H9 (cell line): ENCODE measurements around the gene LGALS12. TPM values are rescaled to one million over a fixed set of nuclear protein-coding genes. Genes with fewer than 3 reads are reported as not detected.
A peak's percentile ranks its signal among the peaks of the same experiment; 100 is the strongest.

ENCODE experiments used
- DNase-seq: peaks from one replicate; pipeline ENCODE4 v3.0.0-alpha.2; 2017
- H2AFZ ChIP-seq: one replicate; pipeline ENCODE4 v1.6.1; 2013; ENCODE audit warnings: mild to moderate bottlenecking, low read length, control low read depth, moderate library complexity
- H2AK5ac ChIP-seq: 2 replicates; pipeline ENCODE4 v1.6.1; 2013; ENCODE audit warnings: low read length, control low read depth, mixed read lengths; ENCODE audit not compliant: insufficient read length
- H2BK120ac ChIP-seq: one replicate; pipeline ENCODE4 v1.6.1; 2013; ENCODE audit warnings: low read depth, mild to moderate bottlenecking, low read length, control low read depth, inconsistent platforms; ENCODE audit not compliant: poor library complexity, severe bottlenecking
- H2BK12ac ChIP-seq: 2 replicates; pipeline ENCODE4 v1.6.1; 2013; ENCODE audit warnings: low read length, control low read depth, mixed read lengths, low read depth; ENCODE audit not compliant: insufficient read length
- H2BK15ac ChIP-seq: 2 replicates; pipeline ENCODE4 v1.6.1; 2013; ENCODE audit warnings: low read depth, low read length, control low read depth
- H2BK20ac ChIP-seq: one replicate; pipeline ENCODE4 v1.6.1; 2013; ENCODE audit warnings: low read depth, mild to moderate bottlenecking, low read length, control low read depth, inconsistent platforms; ENCODE audit not compliant: poor library complexity, severe bottlenecking
- H2BK5ac ChIP-seq: 2 replicates; pipeline ENCODE4 v1.6.1; 2013; ENCODE audit warnings: low read length, control low read depth, mixed read lengths; ENCODE audit not compliant: insufficient read length
- H3K14ac ChIP-seq: 2 replicates; pipeline ENCODE4 v1.6.1; 2013; ENCODE audit warnings: low read length, control low read depth; ENCODE audit not compliant: insufficient read depth
- H3K18ac ChIP-seq: 2 replicates; pipeline ENCODE4 v1.6.1; 2013; ENCODE audit warnings: low read depth, mild to moderate bottlenecking, mixed read lengths, low read length, control low read depth; ENCODE audit not compliant: insufficient read length
- H3K23ac ChIP-seq: 2 replicates; pipeline ENCODE4 v1.6.1; 2013; ENCODE audit warnings: low read length, control low read depth, mixed read lengths, low read depth; ENCODE audit not compliant: insufficient read length
- H3K23me2 ChIP-seq: 2 replicates; pipeline ENCODE4 v1.6.1; 2013; ENCODE audit warnings: low read depth, mild to moderate bottlenecking, mixed read lengths, low read length, control low read depth; ENCODE audit not compliant: insufficient read length, poor library complexity, severe bottlenecking
- H3K27ac ChIP-seq: 2 replicates; pipeline ENCODE4 v1.5.1; 2013; ENCODE audit warnings: low read length, control low read depth, mixed read lengths, low read depth; ENCODE audit not compliant: insufficient read length
- H3K27me3 ChIP-seq: 2 replicates; pipeline ENCODE4 v1.6.1; 2013; ENCODE audit warnings: low read length, control low read depth, inconsistent platforms; ENCODE audit not compliant: insufficient read depth
- H3K4ac ChIP-seq: 2 replicates; pipeline ENCODE4 v1.6.1; 2013; ENCODE audit warnings: low read depth, mild to moderate bottlenecking, control low read depth, inconsistent platforms, low read length, moderate library complexity
- H3K4me1 ChIP-seq: 2 replicates; pipeline ENCODE4 v1.6.1; 2013; ENCODE audit warnings: low read length, control low read depth, inconsistent platforms; ENCODE audit not compliant: insufficient read depth
- H3K4me2 ChIP-seq: 2 replicates; pipeline ENCODE4 v1.6.1; 2013; ENCODE audit warnings: low read length, control low read depth, mixed read lengths; ENCODE audit not compliant: insufficient read length, insufficient read depth
- H3K56ac ChIP-seq: 2 replicates; pipeline ENCODE4 v1.6.1; 2013; ENCODE audit warnings: low read depth, mild to moderate bottlenecking, mixed read lengths, low read length, control low read depth; ENCODE audit not compliant: insufficient read length
- H3K79me1 ChIP-seq: 2 replicates; pipeline ENCODE4 v1.6.1; 2013; ENCODE audit warnings: low read depth, mild to moderate bottlenecking, moderate library complexity, low read length, control low read depth, inconsistent platforms; ENCODE audit not compliant: insufficient read depth, poor library complexity, severe bottlenecking
- H3K79me2 ChIP-seq: 2 replicates; pipeline ENCODE4 v1.6.1; 2013; ENCODE audit warnings: low read length, control low read depth, inconsistent platforms; ENCODE audit not compliant: insufficient read depth
- H3K9ac ChIP-seq: 2 replicates; pipeline ENCODE4 v1.6.1; 2013; ENCODE audit warnings: low read length, control low read depth, mixed read lengths; ENCODE audit not compliant: insufficient read length; ENCODE audit errors: extremely low read depth
- H3K9me3 ChIP-seq: one replicate; pipeline ENCODE4 v1.6.1; 2013; ENCODE audit warnings: low read depth, low read length, inconsistent platforms; ENCODE audit not compliant: control insufficient read depth
- H3T11ph ChIP-seq: one replicate; pipeline ENCODE4 v1.6.1; 2013; ENCODE audit warnings: mild to moderate bottlenecking, low read length, control low read depth, inconsistent platforms
- H4K20me1 ChIP-seq: one replicate; pipeline ENCODE4 v1.6.1; 2013; ENCODE audit not compliant: control insufficient read depth, insufficient read length, insufficient read depth
- H4K5ac ChIP-seq: 2 replicates; pipeline ENCODE4 v1.6.1; 2013; ENCODE audit warnings: low read depth, mild to moderate bottlenecking, mixed read lengths, low read length, control low read depth; ENCODE audit not compliant: insufficient read length
- H4K8ac ChIP-seq: replicated peaks from 2 replicates; pipeline ENCODE4 v1.6.1; 2013; ENCODE audit warnings: low read length, control low read depth, mixed read lengths, low read depth; ENCODE audit not compliant: insufficient read length
- H4K91ac ChIP-seq: 2 replicates; pipeline ENCODE4 v1.6.1; 2013; ENCODE audit warnings: low read depth, mild to moderate bottlenecking, moderate library complexity, mixed read lengths, low read length, control low read depth; ENCODE audit not compliant: insufficient read length
- H3K27ac Mint-ChIP-seq, 3 experiments: 2 replicates in 2 of 3; 3 replicates in 1 of 3; pipeline ENCODE4 v1.8.0; 2020 to 2021; ENCODE audit warnings: mixed read lengths in 3 of 3, mild to moderate bottlenecking in 1 of 3, moderate library complexity in 1 of 3
- H3K27me3 Mint-ChIP-seq: 2 replicates; pipeline ENCODE4 v1.8.0; 2021; ENCODE audit warnings: low read depth, mild to moderate bottlenecking, moderate library complexity, mixed read lengths
- H3K36me3 Mint-ChIP-seq, 3 experiments: 2 replicates in 2 of 3; 3 replicates in 1 of 3; pipeline ENCODE4 v1.8.0; 2020 to 2021; ENCODE audit warnings: low read depth in 3 of 3, mixed read lengths in 3 of 3; ENCODE audit not compliant: insufficient read depth in 1 of 3
- H3K4me1 Mint-ChIP-seq, 2 experiments: 2 replicates each; pipeline ENCODE4 v1.8.0; 2020; ENCODE audit warnings: mixed read lengths in 2 of 2
- H3K4me3 Mint-ChIP-seq, 2 experiments: 2 replicates in 1 of 2; 3 replicates in 1 of 2; pipeline ENCODE4 v1.8.0; 2020 to 2021; ENCODE audit warnings: mild to moderate bottlenecking in 2 of 2, mixed read lengths in 2 of 2, moderate library complexity in 1 of 2
- H3K9me3 Mint-ChIP-seq, 2 experiments: 2 replicates in 1 of 2; 3 replicates in 1 of 2; pipeline ENCODE4 v1.8.0; 2020; ENCODE audit warnings: mild to moderate bottlenecking in 2 of 2, mixed read lengths in 2 of 2, moderate library complexity in 1 of 2
- CTCF ChIP-seq: fragments of 200-600 bp; sonication (generic); conservative IDR thresholded peaks from 3 replicates; pipeline ENCODE4 v1.8.0; 2021; ENCODE audit warnings: antibody characterized with exemption, mild to moderate bottlenecking
- WGBS: extraction: QIAGEN DNeasy Blood & Tissue Kit; methylation state at CpG from one replicate; pipeline ENCODE4 v1.1.7; 2013; ENCODE audit warnings: missing lambda C conversion rate, low lambda C conversion rate, mixed read lengths; ENCODE audit not compliant: insufficient read length; ENCODE audit errors: extremely low coverage; 5-methylcytosine and 5-hydroxymethylcytosine counted together
- total RNA-seq: library from RNA; stranded (reverse); gene quantifications from 2 replicates; pipeline ENCODE4 v1.2.1, GENCODE V29; 2021

Gene LGALS12
- total RNA-seq, 1 experiment from 2014 or later = 1.9 TPM

GRCh38 chr11:63511048-63511748, 5.3 kb downstream of the LGALS12 start:
- no CpG with 5 or more reads among the region's 11 CpGs for WGBS
- Histone ChIP-seq H3K27me3 (no peaks in the 10 kb centered on the region), H3K56ac (no peak overlapping the region), H3K79me2 (no peaks in the 10 kb centered on the region), H3K4me1 (no peaks in the 10 kb centered on the region; the same call in 1 of the 2 replicates), H4K20me1 (no peaks in the 10 kb centered on the region), H3K27ac (no peak overlapping the region), H2BK120ac (no peak overlapping the region), H2BK12ac (no peak overlapping the region), H4K5ac (no peak overlapping the region), H3K9ac (no peak overlapping the region), H3K18ac (no peak overlapping the region), H2BK5ac (no peak overlapping the region), H3K4me2 (no peak overlapping the region), H3K79me1 (no peaks in the 10 kb centered on the region), H3K14ac (no peak overlapping the region), H3K4ac (no peak overlapping the region), H3K23ac (no peak overlapping the region), H3K23me2 (no peaks in the 10 kb centered on the region), H4K8ac (no peak overlapping the region), H2AFZ (no peak overlapping the region), H3T11ph (no peak overlapping the region), H3K9me3 (no peaks in the 10 kb centered on the region), H2BK20ac (no peak overlapping the region), H4K91ac (no peak overlapping the region), H2BK15ac (no peak overlapping the region), H2AK5ac (no peak overlapping the region)
- no peak for TF ChIP-seq CTCF
- Mint-ChIP-seq H3K4me3 (no peak overlapping the region), H3K4me1 (peaks cover 31 to 32% of the 10 kb centered on the region in 2 experiments), H3K27ac (peak overlapping the region in 2 of 3 experiments; percentile 35 to 55; a peak in 1 of 7 replicates), H3K27me3 (no peaks in the 10 kb centered on the region; the same call in 1 of the 2 replicates), H3K9me3 (no peaks in the 10 kb centered on the region), H3K36me3 (no peaks in the 10 kb centered on the region)
- no peak for DNase-seq
